ENCODE measurements around the gene TRUB2. TPM values are rescaled to one million over a fixed set of nuclear protein-coding genes. Genes with fewer than 3 reads are reported as not detected.

Gene TRUB2
- total RNA-seq: 25.8 and 26.9 TPM in 2 replicates

- intact Hi-C loops (cut with micrococcal nuclease): loop anchor here (1.0 to 5.0 kb wide), 9 partner anchors 18 to 788 kb away; partner anchors contain the start of genes BBLN, CRAT, GOLGA2 and ODF2
Measured at GRCh38 chr9:128322404-128323211, at the start of gene TRUB2, which contains the start of gene COQ4. TSS of gene TRUB2 (minus strand) at chr9:128322447. CDS start at chr9:128322408, 39 bp downstream. TSS of gene COQ4 (plus strand) at chr9:128322839. CDS start at chr9:128322859, 20 bp downstream.

- intact Hi-C loops (cut with micrococcal nuclease): loop anchor here (1.0 to 5.0 kb wide), 7 partner anchors 9 to 179 kb away; partner anchors contain the start of genes COQ4, GLE1, GOLGA2 and ODF2
Measured at GRCh38 chr9:128371630-128372117, 49.4 kb upstream of the TRUB2 start.

- intact Hi-C loops (cut with micrococcal nuclease): loop anchor here (1.0 to 5.0 kb wide), 7 partner anchors 9 to 180 kb away; partner anchors contain the start of genes COQ4, GLE1, GOLGA2 and ODF2
Measured at GRCh38 chr9:128370752-128371629, 48.7 kb upstream of the TRUB2 start, which contains the start of gene URM1. TSS of gene URM1 (plus strand) at chr9:128371374. CDS start at chr9:128371381, 7 bp downstream.

GRCh38 chr9:128370367-128370751 lies 48.1 kb upstream of the TRUB2 start:
- intact Hi-C loops (cut with micrococcal nuclease): loop anchor here (2.0 to 5.0 kb wide), 3 partner anchors 30 to 180 kb away; partner anchors contain the start of genes GLE1 and SLC27A4

GRCh38 chr9:128369024-128369706 lies 46.9 kb upstream of the TRUB2 start:
- intact Hi-C loops (cut with micrococcal nuclease): no loop called here

- intact Hi-C loops (cut with micrococcal nuclease): no loop called here
Measured at GRCh38 chr9:128365525-128365924, 43.3 kb upstream of the TRUB2 start.

- intact Hi-C loops (cut with micrococcal nuclease): loop anchor here (1.0 to 2.0 kb wide), 4 partner anchors 9 to 50 kb away; partner anchors contain the start of genes COQ4, SLC27A4, TRUB2 and URM1
Measured at GRCh38 chr9:128362774-128363173, 40.5 kb upstream of the TRUB2 start.

- intact Hi-C loops (cut with micrococcal nuclease): loop anchor here (1.0 to 2.0 kb wide), 4 partner anchors 9 to 51 kb away; partner anchors contain the start of genes COQ4, SLC27A4, TRUB2 and URM1
Measured at GRCh38 chr9:128361986-128362646, 39.9 kb upstream of the TRUB2 start.

- intact Hi-C loops (cut with micrococcal nuclease): no loop called here
Measured at GRCh38 chr9:128361296-128361985, 39.2 kb upstream of the TRUB2 start.

GRCh38 chr9:128360826-128361225 lies 38.6 kb upstream of the TRUB2 start:
- intact Hi-C loops (cut with micrococcal nuclease): no loop called here

- intact Hi-C loops (cut with micrococcal nuclease): no loop called here
Measured at GRCh38 chr9:128358861-128359260, 36.6 kb upstream of the TRUB2 start.

GRCh38 chr9:128358090-128358489 lies 35.8 kb upstream of the TRUB2 start:
- intact Hi-C loops (cut with micrococcal nuclease): no loop called here

- intact Hi-C loops (cut with micrococcal nuclease): no loop called here
Measured at GRCh38 chr9:128355451-128355850, 33.2 kb upstream of the TRUB2 start.

- intact Hi-C loops (cut with micrococcal nuclease): no loop called here
Measured at GRCh38 chr9:128349772-128350171, 27.5 kb upstream of the TRUB2 start.

GRCh38 chr9:128349125-128349524 lies 26.9 kb upstream of the TRUB2 start:
- intact Hi-C loops (cut with micrococcal nuclease): no loop called here

GRCh38 chr9:128344931-128345605 lies 22.8 kb upstream of the TRUB2 start:
- intact Hi-C loops (cut with micrococcal nuclease): no loop called here

GRCh38 chr9:128343855-128344254 lies 21.6 kb upstream of the TRUB2 start:
- intact Hi-C loops (cut with micrococcal nuclease): no loop called here

- intact Hi-C loops (cut with micrococcal nuclease): no loop called here
Measured at GRCh38 chr9:128342971-128343680, 20.9 kb upstream of the TRUB2 start.

Measured in T-helper 2 cell treated with Interferon-gamma antibody and Interleukin-4, amounts not matched to agents 100 ng/mL and 5 ng/mL, for 36 hours (primary cell).